Mesenchymal stem cell (in vitro differentiated cells and primary cell): Measurements from ENCODE around the gene TNS1.
"Not testable (repeated sequence)": the region's sequence is repeated elsewhere in the genome, so short reads cannot be mapped to it uniquely, and the experiment has no call there.

ENCODE experiments used
- DNase-seq: peaks from one replicate; pipeline ENCODE4 v3.0.0-alpha.2; 2013
- H2AFZ ChIP-seq: one replicate; pipeline ENCODE4 v1.6.1; 2013; ENCODE audit warnings: low read depth, mild to moderate bottlenecking, control low read depth, inconsistent platforms, low read length, moderate library complexity
- H2AK5ac ChIP-seq: 2 replicates; pipeline ENCODE4 v1.6.1; 2013; ENCODE audit warnings: low read length, moderate library complexity, mild to moderate bottlenecking, inconsistent platforms; ENCODE audit not compliant: severe bottlenecking
- H2BK120ac ChIP-seq: one replicate; pipeline ENCODE4 v1.6.1; 2013; ENCODE audit warnings: low read depth, mild to moderate bottlenecking, inconsistent platforms, low read length, moderate library complexity
- H2BK12ac ChIP-seq, 2 experiments: one replicate each; pipeline ENCODE4 v1.6.1; 2013; ENCODE audit warnings: inconsistent platforms in 2 of 2, low read length in 2 of 2, mild to moderate bottlenecking in 2 of 2, moderate library complexity in 2 of 2, control low read depth in 1 of 2
- H2BK15ac ChIP-seq: one replicate; pipeline ENCODE4 v1.6.1; 2013; ENCODE audit warnings: mild to moderate bottlenecking, low read depth, inconsistent platforms; ENCODE audit not compliant: poor library complexity, severe bottlenecking
- H2BK5ac ChIP-seq: 2 replicates; pipeline ENCODE4 v1.6.1; 2013; ENCODE audit warnings: low read depth, mild to moderate bottlenecking, low read length, control low read depth, inconsistent platforms; ENCODE audit not compliant: poor library complexity, severe bottlenecking
- H3K14ac ChIP-seq, 2 experiments: one replicate each; pipeline ENCODE4 v1.6.1; 2013; ENCODE audit warnings: inconsistent platforms in 2 of 2, low read length in 2 of 2, control low read depth in 1 of 2, mild to moderate bottlenecking in 1 of 2, moderate library complexity in 1 of 2
- H3K18ac ChIP-seq, 2 experiments: one replicate each; pipeline ENCODE4 v1.6.1; 2013; ENCODE audit warnings: inconsistent platforms in 2 of 2, low read length in 2 of 2, control low read depth in 1 of 2, low read depth in 1 of 2, mild to moderate bottlenecking in 1 of 2
- H3K23ac ChIP-seq, 2 experiments: one replicate each; pipeline ENCODE4 v1.6.1; 2013; ENCODE audit warnings: inconsistent platforms in 2 of 2, low read length in 2 of 2, mild to moderate bottlenecking in 2 of 2, moderate library complexity in 2 of 2, control low read depth in 1 of 2
- H3K27ac ChIP-seq: 2 replicates; pipeline ENCODE4 v1.5.1; 2013; ENCODE audit warnings: mild to moderate bottlenecking, moderate library complexity, low read length, control low read depth, inconsistent platforms; ENCODE audit not compliant: poor library complexity, severe bottlenecking
- H3K27me3 ChIP-seq, 2 experiments: 2 replicates each; pipeline versions ENCODE4 v1.6.1 to v1.7.0; 2013; ENCODE audit warnings: low read length in 2 of 2, mild to moderate bottlenecking in 2 of 2, moderate library complexity in 2 of 2, control low read depth in 1 of 2, inconsistent platforms in 1 of 2; ENCODE audit not compliant: control insufficient read depth in 1 of 2, insufficient read depth in 1 of 2
- H3K36me3 ChIP-seq, 2 experiments: 2 replicates each; pipeline versions ENCODE4 v1.6.1 to v1.7.0; 2013; ENCODE audit warnings: low read length in 2 of 2, control low read depth in 1 of 2, inconsistent platforms in 1 of 2, low read depth in 1 of 2, mild to moderate bottlenecking in 1 of 2; ENCODE audit not compliant: insufficient read depth in 2 of 2, control insufficient read depth in 1 of 2
- H3K4ac ChIP-seq, 2 experiments: one replicate each; pipeline ENCODE4 v1.6.1; 2013; ENCODE audit warnings: inconsistent platforms in 2 of 2, low read length in 2 of 2, mild to moderate bottlenecking in 2 of 2, moderate library complexity in 2 of 2, control low read depth in 1 of 2, low read depth in 1 of 2
- H3K4me1 ChIP-seq: 2 replicates; pipeline ENCODE4 v1.6.1; 2013; ENCODE audit warnings: low read depth, low read length, control low read depth; ENCODE audit not compliant: control insufficient read depth, insufficient read depth
- H3K4me2 ChIP-seq: 2 replicates; pipeline ENCODE4 v1.6.1; 2013; ENCODE audit warnings: low read length, mild to moderate bottlenecking, inconsistent platforms; ENCODE audit not compliant: poor library complexity, severe bottlenecking
- H3K4me3 ChIP-seq, 2 experiments: 2 replicates each; pipeline versions ENCODE4 v1.5.1 to v1.7.0; 2013; ENCODE audit warnings: low read length in 2 of 2, mild to moderate bottlenecking in 2 of 2, control low read depth in 1 of 2, low read depth in 1 of 2; ENCODE audit not compliant: insufficient read depth in 1 of 2
- H3K79me1 ChIP-seq: replicated peaks from 2 replicates; pipeline ENCODE4 v1.6.1; 2013; ENCODE audit warnings: mild to moderate bottlenecking, control low read depth, low read length, inconsistent platforms; ENCODE audit not compliant: poor library complexity, severe bottlenecking
- H3K9ac ChIP-seq: 2 replicates; pipeline ENCODE4 v1.7.0; 2013; ENCODE audit warnings: mild to moderate bottlenecking, low read length, moderate library complexity
- H3K9me3 ChIP-seq: 2 replicates; pipeline ENCODE4 v1.7.0; 2013; ENCODE audit warnings: mild to moderate bottlenecking, low read length; ENCODE audit not compliant: control insufficient read depth
- H4K8ac ChIP-seq: one replicate; pipeline ENCODE4 v1.6.1; 2013; ENCODE audit warnings: inconsistent platforms, mild to moderate bottlenecking, low read length, moderate library complexity
- H4K91ac ChIP-seq: one replicate; pipeline ENCODE4 v1.6.1; 2013; ENCODE audit warnings: mild to moderate bottlenecking, low read length, inconsistent platforms
- WGBS: methylation state at CpG from one replicate; pipeline ENCODE4 v1.1.7; 2013; ENCODE audit warnings: mixed read lengths; 5-methylcytosine and 5-hydroxymethylcytosine counted together

TNS1 gene

GRCh38 chr2:217788669-217789002 lies 214.2 kb downstream of the TNS1 start:
- Histone ChIP-seq H4K8ac (no peak overlapping the region), H3K79me1 (no peaks in the 10 kb centered on the region), H3K9me3 (no peaks in the 10 kb centered on the region), H3K23ac (no peak overlapping the region), H3K4me2 (no peak overlapping the region), H2AK5ac (no peak overlapping the region), H3K36me3 (peaks cover 8 to 9% of the 10 kb centered on the region in 2 experiments), H4K91ac (no peak overlapping the region), H3K4me3 (no peak overlapping the region), H2BK120ac (no peak overlapping the region), H3K18ac (no peak overlapping the region), H3K27me3 (peaks cover 0 to 6% of the 10 kb centered on the region in 2 experiments), H3K9ac (no peak overlapping the region), H3K27ac (no peak overlapping the region), H3K4ac (no peak overlapping the region), H2AFZ (no peak overlapping the region), H2BK5ac (no peak overlapping the region), H3K14ac (no peak overlapping the region), H3K4me1 (peaks cover 9% of the 10 kb centered on the region), H2BK15ac (no peak overlapping the region), H2BK12ac (no peak overlapping the region)
- WGBS: 91% methylated on average over 7 of the region's 7 CpGs
- DNase-seq: no peak

GRCh38 chr2:217787160-217787877 lies 215.5 kb downstream of the TNS1 start:
- 95% methylated on average over 30 of the region's 37 CpGs for WGBS
- H3K27me3 ChIP-seq: peaks cover 0 to 6% of the 10 kb centered on the region in 2 experiments
- H3K4me2 ChIP-seq: no peak overlapping the region
- H3K9ac ChIP-seq: no peak overlapping the region
- H2BK12ac ChIP-seq: no peak overlapping the region
- no peak overlapping the region for H3K27ac ChIP-seq
- no peak overlapping the region for H2AFZ ChIP-seq
- H3K14ac ChIP-seq: no peak overlapping the region
- peaks cover 7% of the 10 kb centered on the region for H3K4me1 ChIP-seq
- no peak overlapping the region for H4K8ac ChIP-seq
- H4K91ac ChIP-seq: no peak overlapping the region
- no peak overlapping the region for H2AK5ac ChIP-seq
- H3K23ac ChIP-seq: no peak overlapping the region
- no peak for DNase-seq
- H3K79me1 ChIP-seq: no peaks in the 10 kb centered on the region
- H3K36me3 ChIP-seq: peaks cover 8 to 9% of the 10 kb centered on the region in 2 experiments
- H3K18ac ChIP-seq: no peak overlapping the region
- no peak overlapping the region for H3K4ac ChIP-seq
- no peak overlapping the region for H2BK15ac ChIP-seq
- H3K4me3 ChIP-seq: no peak overlapping the region
- H2BK5ac ChIP-seq: no peak overlapping the region
- no peak overlapping the region for H2BK120ac ChIP-seq
- no peaks in the 10 kb centered on the region for H3K9me3 ChIP-seq

GRCh38 chr2:217786560-217786959 lies 216.2 kb downstream of the TNS1 start:
- H3K9me3 ChIP-seq, H3K4ac ChIP-seq, H3K9ac ChIP-seq, H3K27ac ChIP-seq, H2BK120ac ChIP-seq, H2AK5ac ChIP-seq, H3K23ac ChIP-seq, H2AFZ ChIP-seq, H3K79me1 ChIP-seq, H2BK12ac ChIP-seq, H4K8ac ChIP-seq, H3K4me2 ChIP-seq, H4K91ac ChIP-seq, DNase-seq, H3K18ac ChIP-seq, H2BK15ac ChIP-seq, H2BK5ac ChIP-seq, H3K4me3 ChIP-seq, H3K27me3 ChIP-seq, H3K14ac ChIP-seq, H3K4me1 ChIP-seq: not testable (repeated sequence)
- H3K36me3 ChIP-seq: peaks cover 9 to 10% of the 10 kb centered on the region in 2 experiments
- WGBS: 100% methylated on average over 3 of the region's 5 CpGs

- H3K4ac ChIP-seq: peak overlapping the region in 1 of 2 experiments; percentile 3
- WGBS: 17% methylated on average over 10 of the region's 10 CpGs
Measured at GRCh38 chr2:217785544-217786045, 217.2 kb downstream of the TNS1 start.

More at GRCh38 chr2:217785544-217786045, 217.2 kb downstream of the TNS1 start:
- no peaks in the 10 kb centered on the region for H3K79me1 ChIP-seq
- no peak overlapping the region for H3K14ac ChIP-seq
- H3K4me1 ChIP-seq: peaks cover 4% of the 10 kb centered on the region
- peaks cover 9 to 13% of the 10 kb centered on the region in 2 experiments for H3K36me3 ChIP-seq
- no peak overlapping the region for H2AK5ac ChIP-seq
- no peak overlapping the region for H3K27ac ChIP-seq
- H2BK15ac ChIP-seq: no peak overlapping the region
- H2BK120ac ChIP-seq: no peak overlapping the region
- no peak overlapping the region for H4K91ac ChIP-seq
- H3K23ac ChIP-seq: no peak overlapping the region
- H2AFZ ChIP-seq: peak overlapping the region; percentile 72
- H2BK12ac ChIP-seq: no peak overlapping the region
- peak overlapping the region; percentile 47 for H3K9ac ChIP-seq
- no peaks in the 10 kb centered on the region for H3K9me3 ChIP-seq
- no peak overlapping the region for H4K8ac ChIP-seq
- DNase-seq: peak; percentile 64
- H3K4me2 ChIP-seq: no peak overlapping the region
- no peak overlapping the region for H3K18ac ChIP-seq
- H3K27me3 ChIP-seq: peaks cover 0 to 6% of the 10 kb centered on the region in 2 experiments
- no peak overlapping the region for H3K4me3 ChIP-seq
- H2BK5ac ChIP-seq: no peak overlapping the region
